HG03565 (cell line): Measurements from ENCODE around the gene KCNG2.

Source experiments
- ATAC-seq: cut with Tn5 transposase; IDR thresholded peaks from one replicate; pipeline ENCODE4 v1.9.1; 2021; ENCODE audit warnings: mild to moderate bottlenecking, moderate library complexity; ENCODE audit not compliant: unreplicated experiment

The KCNG2 gene

DNA sequence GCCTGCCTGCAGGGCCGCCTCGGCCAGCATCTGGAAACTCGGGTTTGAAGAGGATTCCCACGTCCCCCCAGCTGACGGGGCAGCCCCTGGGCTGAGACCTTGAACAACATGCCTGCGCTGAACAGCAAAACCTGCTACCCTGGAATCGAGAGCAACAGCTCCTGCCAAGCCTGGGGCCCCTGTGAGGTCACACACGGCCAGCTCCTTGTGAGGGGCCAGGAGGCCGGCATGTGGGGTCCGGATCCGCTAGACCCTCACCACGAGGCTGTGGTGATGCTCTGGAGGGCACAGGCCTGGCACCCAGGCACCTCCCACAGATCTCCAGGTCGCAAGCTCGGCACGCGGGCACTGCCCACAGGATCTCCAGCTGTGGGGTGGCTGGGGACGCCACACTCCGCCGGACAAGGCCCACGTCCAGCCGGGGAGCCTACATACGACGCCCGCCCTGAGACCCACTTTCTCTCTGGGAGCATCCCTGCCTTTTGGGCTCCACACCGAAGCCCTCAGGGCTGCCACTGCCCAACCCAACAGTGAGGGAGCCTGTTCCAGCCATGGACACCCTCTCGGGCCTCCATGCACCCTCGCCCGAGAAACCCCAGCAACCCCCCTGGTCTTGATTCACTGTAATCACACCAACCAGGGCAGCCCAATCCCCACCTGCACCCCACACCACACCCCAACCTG lies 119.6 kb downstream of the KCNG2 start:
- ATAC-seq, result no peak

DNA sequence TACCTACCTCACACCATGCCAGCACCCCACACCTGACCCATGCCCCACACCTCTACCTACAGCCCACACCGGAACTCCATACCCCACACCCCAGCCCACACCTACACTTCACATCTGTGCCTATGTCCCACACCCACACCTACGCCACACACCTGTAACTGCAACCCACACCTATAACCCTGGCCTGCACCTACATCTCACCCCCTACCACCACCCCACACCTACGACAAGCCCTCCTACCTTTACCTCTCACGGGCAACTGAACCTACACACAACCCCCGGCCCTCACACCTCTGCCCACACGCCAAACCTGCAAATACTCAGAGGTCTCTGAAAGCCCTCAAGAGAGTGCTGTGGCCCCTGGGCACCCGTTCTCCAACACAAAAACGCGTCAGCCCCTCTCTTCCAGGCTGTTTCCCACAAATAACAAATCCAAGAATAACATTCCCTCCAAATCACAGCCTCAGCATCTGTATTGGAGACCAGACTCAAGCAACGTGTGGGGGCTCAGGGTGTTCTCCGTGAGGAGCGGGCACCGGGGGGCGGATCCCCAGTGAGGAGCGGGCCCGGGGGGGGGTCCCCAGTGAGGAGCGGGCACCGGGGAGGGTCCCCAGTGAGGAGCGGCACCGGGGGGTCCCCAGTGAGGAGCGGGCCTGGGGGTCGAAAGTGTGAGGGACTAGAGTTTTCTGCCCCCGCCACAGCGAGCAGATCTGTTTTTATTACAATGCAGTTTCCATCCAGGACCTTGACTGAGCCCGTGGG lies 120.3 kb downstream of the KCNG2 start:
- no peak for ATAC-seq

DNA sequence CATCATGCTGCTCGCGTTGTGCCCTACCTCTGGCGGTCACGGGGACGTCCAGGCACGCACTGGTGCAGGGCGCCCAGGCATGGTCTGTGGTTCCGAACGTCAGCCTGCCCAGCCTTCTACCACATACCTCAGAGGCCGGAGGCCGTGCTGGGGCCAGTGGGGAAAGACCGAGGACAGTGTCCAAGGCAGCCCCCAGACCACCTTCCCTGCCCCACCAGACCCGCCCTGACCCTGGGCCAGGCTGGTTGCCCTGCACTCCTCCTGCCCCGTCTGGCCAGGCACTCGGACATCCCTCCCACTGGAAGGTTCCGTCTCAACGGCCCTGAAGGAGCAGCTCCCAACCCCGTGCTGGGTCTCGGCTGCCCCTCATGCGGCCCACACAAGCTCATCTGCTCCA lies 120.9 kb downstream of the KCNG2 start:
- no peak for ATAC-seq

DNA sequence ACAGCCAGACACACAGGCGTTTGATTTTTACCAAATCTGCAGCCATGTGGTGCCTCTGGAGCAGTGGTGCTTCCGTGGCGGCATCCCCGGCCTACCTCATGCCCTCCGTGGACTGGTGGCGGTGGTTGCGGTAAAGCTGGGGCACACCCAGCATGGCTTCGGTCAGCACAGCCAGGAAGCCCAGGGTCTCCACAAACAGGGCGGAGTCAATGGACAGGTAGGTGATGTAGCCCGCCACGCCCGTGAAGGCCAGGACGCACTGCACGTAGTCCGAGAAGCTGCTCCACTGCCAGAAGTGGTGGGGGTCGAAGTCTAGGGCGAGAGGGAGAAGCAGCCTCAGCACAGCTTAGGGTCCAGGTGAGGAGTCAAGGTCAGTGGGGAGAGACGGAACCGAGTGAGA lies 121.4 kb downstream of the KCNG2 start:
- no peak for ATAC-seq

DNA sequence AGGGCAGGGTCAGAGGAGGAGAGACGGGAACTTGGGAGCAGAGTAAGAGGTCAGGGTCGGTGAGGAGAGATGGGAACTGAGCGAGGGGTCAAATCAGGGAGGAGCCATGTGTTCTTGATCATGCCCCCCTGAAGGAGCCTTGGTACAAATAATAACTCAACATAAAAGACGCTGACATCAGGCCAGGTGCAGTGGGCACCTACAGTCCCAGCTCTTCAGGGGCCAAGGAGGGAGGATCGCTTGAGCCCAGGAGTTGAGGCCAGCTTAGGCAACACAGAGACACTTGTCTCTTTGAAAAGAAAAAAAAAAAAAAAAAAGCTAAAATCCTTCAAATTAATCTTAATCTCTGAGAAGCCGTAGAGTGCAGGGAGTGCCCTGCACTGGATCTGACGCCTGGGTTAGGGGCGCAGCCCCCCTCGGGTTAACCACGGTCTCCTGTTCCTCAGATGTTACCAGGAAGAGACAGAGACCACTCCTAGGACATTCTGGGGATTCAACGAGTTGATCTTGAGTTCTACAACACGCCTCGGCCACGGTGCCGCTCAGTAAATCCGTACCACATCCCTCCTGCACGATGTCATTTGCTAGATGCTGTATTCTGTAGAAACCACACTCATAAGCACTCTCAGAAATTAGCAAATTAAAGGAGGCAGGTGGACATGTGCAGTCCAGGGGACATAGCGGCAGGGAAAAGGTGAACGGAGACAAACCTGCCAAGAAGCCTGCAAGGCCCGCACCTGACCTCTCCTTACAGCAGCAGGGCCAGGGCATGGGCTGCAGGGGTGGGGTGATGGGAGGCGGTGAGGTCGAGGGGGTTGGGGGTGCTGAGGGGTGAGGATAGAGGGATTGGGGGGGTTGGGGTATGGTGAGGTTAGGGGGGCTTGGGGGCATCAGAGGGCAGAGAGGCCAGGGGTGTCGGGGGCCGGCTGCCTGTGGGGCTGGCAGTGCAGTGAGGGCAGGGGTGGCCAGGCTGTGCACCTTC lies 124.5 kb downstream of the KCNG2 start:
- no peak for ATAC-seq

DNA sequence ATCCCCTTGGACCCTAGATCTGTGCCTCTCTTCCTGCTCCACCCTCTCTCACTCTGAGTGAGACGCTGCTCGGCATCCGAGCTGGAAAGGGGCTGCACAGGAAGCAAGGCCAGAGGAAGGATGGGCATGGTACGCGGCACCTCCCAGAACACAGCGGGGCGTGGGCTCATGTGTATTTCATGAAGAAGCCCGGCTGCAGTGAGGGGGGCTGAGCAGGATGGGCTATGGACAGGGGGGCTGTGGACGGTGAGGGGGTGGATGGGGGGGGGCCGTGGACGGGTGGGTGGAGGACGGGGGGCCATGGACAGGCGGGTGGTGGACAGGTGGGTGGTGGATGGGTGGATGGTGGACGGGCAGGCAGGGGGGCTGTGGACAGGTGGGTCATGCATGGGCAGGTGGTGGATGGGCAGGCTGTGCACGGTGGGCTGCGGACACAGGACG lies 125.3 kb downstream of the KCNG2 start:
- ATAC-seq, result no peak

DNA sequence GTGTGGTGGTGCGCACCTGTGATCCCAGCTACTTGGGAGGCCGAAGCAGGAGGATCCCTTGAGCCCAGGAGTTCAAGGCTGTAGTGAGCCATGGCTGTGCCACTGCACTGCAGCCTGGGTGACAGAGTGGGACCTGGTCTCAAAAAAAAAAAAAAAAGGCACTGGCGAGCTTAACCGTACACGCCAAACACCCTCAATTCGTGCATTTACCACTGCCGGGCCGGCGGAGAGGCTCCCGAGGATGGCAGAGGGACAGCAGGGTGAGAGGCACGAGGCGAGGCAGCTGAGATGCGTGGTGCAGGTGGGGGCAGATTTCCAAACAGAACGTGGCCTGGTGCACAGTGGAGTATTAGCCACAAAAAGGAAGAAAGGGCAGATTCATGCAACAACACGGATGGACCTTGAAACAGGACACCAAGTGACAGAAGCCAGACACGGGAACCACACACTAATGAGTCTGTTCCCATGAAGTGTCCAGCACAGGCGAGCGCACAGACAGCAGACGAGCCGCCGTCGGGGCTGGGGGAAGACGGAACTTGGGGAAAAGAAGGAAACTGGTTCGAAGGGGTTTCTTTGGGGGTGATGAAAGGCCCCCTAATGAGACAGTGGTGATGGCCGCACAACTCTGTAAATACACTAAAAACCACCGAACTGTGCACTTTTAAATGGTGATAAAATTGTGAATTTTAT lies 126.3 kb downstream of the KCNG2 start:
- no peak for ATAC-seq

DNA sequence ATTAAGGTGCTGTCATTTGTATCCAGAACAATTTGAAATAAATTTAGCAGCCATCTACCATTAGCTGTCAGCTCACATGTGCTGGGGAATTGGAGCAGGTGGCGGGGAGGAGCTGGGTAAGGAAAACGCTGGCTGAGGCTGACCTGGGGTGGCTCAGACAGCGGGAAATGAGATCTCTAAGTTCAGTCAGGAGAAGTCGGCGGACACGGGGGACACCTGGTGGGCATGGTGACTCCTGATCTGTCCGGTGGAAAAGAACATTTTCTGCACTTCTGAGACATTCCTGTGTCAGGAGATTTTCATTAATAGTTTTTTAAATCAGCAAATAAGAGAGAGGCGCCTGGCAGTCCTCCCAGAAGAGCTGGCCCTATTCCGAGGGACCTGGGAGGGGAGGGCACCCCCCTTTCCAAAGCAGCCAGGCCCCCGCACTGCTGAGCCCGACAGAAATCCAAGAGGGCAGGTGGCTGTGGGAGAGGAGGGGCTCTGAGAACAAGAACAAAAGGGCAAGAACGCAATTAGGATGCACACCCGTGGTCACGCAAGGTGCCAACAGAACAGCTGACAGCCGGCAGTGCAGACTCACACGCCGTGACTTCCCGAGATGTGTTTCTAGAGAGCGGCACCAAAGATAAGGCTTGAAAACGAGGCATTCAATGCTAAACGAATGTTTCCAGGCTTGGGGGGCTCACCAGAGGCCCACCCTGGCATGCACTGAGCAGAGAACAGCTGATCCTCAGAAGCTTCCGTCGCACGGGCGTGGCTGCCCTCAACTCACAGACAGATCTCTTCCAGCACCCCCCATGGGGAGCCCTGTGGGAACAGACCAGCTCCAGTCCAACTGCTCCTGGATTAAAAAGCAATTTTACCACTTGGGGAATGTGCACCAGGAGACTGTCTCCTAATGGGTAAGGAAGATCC lies 127.3 kb downstream of the KCNG2 start:
- no peak for ATAC-seq

DNA sequence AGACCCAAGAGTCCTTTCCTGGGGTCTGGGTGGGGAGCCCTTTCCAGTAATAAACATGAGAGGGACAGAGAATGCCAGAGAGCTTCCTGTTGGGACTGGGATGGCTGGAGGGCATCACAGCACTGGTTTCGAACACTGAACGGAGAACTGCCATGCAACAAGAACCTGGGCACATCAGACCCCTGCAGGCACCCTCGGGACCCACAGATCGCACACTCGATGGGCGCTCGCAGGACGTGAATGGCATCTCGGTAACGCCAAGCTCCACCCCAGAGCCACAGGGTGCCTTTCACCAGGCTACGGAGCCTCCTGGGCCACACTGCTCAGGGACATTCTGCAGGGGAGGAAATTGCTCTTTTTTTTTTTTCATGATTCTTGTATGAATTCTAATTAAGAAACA lies 128.6 kb downstream of the KCNG2 start:
- ATAC-seq, result no peak

DNA sequence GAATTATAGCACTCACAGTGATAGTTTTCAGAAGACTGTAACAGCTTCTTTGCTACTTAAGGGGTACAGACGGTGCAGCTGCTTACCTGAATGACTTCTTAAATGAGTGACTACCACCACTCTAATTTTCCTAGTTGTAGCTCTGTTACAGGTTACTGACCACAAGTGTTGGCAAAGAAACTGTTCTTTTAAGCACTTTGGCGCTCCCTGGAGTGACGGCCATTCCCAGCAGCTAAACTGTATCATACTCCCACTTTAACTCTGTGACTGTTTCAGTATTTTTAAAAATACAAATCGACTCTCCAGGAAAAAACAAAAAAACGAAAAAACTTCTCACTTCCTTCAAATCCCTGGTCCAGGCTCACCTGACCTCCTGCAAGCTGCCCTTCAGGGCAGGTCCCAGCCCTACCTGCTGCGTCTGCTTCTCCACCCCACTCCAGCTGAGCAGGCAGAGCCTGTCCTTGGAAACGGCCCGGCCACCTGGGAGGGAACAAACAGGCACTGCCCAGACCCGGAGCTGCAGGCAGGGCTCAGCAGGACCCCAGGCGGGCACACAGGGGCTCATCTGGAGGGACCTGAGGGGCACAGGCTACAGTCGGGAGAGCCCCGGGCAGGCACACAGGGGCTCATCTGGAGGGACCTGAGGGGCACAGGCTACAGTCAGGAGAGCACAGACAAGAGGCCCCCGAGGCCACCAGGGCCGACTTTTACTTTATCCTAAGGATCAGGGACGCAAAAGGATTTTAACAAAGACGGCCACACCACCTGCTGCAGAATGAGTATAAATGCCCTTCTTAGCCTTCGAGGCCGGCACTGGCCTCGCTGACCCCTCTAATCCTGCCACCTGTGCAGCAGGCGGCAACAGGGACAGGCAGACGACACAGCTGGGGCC lies 129.2 kb downstream of the KCNG2 start:
- no peak for ATAC-seq

DNA sequence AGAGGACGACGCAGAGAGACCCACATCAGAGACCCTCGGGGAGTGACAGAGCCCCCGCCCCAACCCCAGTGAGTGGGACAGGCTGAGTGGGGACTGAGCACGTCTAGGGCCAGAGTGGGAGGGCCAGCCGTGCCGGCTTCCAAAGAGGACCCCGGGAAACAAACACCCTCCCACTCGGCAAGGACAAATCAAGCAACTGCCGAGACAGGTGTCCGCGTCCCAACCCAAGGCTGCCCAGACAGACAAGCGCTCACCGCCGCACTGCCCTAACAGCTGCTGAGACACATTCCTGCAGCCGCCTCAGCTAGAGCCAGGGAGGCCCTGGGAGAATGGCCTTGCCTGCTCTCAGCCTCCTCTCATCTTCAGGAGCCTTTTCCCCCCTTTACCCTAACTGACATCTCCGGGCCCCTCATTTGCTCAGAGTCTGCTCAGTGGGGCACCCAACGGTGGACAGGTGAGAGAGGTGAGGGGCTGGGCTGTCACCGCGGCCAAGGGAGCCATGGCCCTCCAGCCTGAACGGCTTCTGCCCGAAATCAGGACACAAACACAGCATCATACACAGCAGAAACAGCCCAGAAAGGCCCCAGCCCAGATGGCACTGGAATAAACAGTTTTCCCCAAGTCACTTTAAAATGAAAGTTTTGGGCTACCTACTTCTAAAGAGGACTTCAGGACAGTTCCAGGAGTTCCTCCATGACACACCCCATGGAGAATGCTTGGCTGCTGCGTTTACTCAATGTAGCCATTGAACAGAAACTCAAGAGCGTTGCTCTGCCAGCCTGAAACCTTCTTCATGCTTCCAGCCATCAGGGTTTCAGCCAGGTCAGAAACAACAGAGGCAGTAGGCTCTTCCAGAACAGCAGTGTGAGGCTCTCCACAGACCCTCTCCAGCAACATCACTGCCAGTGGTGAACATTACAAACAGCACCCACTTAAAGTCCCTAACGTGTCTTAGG lies 130.1 kb downstream of the KCNG2 start:
- ATAC-seq, result no peak

DNA sequence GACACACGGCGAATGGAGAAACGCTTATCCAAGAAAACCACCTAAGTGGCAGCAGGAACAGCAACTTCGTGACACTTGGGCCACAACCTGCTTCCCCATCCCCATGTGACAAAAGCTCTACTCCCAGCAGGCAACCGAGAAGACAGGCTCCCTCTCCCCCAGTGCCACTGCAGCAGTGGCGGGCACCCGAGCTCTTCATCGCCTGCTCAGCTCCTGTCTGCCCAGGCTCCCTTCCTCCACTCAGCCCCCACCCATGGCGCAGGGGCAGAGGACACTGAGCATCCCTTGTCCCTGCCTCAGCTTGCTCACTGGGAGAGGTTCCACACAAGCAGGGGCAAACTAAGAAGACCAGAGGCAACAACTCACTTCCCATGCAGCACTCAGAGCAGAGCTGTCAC lies 130.8 kb downstream of the KCNG2 start:
- no peak for ATAC-seq

DNA sequence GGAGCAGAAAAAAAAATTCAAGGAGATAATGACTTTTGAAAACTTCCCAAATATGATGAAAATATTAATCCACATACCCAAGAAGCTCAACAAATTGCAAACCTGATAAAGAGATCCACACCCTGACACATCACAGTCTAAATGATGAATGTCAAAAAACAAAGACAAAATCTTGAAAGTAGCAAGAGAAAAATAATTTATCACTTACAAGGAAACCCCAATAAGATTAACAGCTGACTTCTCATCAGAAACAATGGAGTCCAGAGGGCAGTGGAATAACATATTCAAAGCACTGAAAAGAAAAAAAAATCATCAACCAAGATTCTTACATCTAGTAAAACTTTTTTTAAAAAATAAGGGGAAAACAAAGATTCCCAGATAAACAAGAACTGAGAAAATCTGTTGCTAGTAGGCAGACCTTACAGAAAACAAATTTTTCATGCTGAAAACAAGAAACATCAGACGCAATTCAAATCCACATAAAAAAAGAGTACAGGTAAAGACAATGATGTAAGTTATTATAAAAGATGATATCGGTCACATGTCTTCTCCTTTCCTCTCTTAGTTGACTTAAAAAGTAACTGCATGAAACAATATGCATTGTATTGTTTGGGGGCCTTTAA lies 132.4 kb downstream of the KCNG2 start:
- ATAC-seq, result no peak

DNA sequence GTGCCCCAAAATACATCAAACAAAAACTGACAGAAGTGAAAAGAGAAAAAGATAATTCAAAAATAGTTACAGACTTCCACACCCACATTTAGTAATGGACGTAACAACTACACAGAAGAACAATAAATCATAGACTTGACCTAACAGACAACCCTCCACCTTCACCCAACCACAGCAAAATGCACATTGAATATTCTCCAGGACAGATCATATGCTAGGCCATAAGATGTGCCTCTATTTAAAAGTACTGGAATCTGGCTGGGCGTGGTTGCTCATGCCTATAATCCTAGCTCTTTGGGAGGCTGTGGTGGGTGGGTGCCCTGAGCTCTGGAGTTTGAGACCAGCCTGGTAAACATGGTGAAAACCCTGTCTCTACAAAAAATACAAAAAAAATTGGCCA lies 133.7 kb downstream of the KCNG2 start:
- no peak for ATAC-seq

DNA sequence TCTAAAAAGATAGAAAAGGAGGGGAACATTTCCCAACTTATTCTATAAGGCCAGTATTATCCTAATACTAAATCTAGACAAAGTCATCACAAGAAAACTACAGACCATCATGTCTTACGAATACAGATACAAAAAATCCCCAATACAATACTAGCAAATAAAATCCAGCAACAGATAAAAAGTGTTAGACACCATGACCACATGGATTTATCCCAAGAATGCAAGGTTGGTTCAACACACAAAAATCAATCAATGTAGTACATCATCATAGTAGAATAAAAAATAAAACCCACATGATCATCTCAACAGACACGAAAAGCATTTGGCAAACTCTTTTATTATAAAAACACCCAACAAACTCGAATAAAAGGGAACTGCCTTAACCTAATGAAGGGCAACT lies 135.2 kb downstream of the KCNG2 start:
- ATAC-seq, result no peak

DNA sequence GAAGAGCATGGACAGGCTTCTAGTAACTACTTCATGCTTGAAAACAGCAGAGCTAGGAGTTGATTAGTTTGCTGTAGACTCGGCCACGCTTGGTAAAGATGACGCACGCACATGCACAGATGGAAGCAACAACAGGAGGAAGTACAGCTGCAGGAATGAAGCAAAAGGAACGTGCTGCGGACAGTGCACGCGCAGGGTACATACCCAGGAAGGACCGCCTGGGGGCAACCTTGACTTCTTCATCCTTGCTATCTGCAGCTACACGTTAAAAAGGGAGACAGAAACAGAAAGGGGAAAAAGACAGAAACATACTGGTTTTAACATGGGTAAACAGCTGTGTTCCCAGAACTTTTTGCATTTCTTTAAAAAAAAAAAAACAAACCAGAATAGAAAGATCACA lies 136.0 kb downstream of the KCNG2 start:
- ATAC-seq, result no peak
